Epithelial cell of alveolus of lung (primary cell): ENCODE measurements around the gene SERPINA5. TPM values are rescaled to one million over a fixed set of nuclear protein-coding genes. Genes with fewer than 3 reads are reported as not detected.

Experiments used
- total RNA-seq: library from RNA; depleted of rRNA; stranded (reverse); fragments of >200 nt; gene quantifications from 2 replicates; pipeline ENCODE4 v1.2.1, GENCODE V29; 2015

Gene SERPINA5, protein sequence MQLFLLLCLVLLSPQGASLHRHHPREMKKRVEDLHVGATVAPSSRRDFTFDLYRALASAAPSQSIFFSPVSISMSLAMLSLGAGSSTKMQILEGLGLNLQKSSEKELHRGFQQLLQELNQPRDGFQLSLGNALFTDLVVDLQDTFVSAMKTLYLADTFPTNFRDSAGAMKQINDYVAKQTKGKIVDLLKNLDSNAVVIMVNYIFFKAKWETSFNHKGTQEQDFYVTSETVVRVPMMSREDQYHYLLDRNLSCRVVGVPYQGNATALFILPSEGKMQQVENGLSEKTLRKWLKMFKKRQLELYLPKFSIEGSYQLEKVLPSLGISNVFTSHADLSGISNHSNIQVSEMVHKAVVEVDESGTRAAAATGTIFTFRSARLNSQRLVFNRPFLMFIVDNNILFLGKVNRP
- total RNA-seq, result 0.24 and 0.91 TPM in 2 replicates

DNA sequence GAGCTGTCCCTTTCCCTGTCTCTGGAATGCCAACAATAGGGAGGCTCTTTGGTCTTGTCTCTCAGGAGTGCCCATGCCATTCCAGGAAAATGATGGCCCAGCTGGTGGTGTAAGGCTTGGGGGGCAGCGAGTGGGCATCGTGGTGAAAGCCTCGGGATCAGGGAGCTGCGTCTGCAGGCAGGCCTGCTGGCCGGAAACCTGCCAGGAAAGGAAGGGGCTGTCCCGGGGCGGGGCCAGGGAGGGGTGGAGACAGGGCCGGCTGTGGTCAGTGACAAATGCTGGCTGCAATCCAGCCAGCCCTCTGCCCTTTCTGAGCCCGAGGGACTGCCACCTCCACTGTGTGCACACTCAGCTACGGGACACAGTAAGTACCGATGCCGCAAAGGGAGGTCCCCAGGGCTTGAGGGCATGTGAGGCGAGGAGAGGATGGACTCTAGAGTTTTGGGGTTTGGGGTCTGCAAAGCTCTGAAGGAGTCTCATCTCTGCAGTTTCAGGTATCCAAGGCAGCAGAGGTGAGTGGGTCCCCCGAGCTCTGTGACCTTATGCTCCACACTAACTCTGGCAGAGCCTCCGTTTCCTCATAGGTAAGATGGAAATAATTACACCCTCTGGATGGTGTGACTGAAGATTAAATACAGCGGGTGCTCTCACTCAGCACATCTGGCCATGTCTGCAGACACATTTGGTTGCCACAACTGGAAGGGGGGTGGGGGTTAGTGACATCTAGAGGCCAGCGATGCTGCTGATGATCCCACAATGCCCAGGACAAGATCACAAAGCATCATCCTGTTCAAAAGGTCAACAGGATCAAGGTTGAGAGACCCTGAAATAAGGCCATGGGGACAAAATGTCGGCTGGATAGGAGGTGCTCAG, at the start of gene SERPINA5:
TSS of gene SERPINA5 (plus strand) at position 300 of the 873 bp plus-strand sequence. CDS start 5,937 bp downstream, outside the sequence.

DNA sequence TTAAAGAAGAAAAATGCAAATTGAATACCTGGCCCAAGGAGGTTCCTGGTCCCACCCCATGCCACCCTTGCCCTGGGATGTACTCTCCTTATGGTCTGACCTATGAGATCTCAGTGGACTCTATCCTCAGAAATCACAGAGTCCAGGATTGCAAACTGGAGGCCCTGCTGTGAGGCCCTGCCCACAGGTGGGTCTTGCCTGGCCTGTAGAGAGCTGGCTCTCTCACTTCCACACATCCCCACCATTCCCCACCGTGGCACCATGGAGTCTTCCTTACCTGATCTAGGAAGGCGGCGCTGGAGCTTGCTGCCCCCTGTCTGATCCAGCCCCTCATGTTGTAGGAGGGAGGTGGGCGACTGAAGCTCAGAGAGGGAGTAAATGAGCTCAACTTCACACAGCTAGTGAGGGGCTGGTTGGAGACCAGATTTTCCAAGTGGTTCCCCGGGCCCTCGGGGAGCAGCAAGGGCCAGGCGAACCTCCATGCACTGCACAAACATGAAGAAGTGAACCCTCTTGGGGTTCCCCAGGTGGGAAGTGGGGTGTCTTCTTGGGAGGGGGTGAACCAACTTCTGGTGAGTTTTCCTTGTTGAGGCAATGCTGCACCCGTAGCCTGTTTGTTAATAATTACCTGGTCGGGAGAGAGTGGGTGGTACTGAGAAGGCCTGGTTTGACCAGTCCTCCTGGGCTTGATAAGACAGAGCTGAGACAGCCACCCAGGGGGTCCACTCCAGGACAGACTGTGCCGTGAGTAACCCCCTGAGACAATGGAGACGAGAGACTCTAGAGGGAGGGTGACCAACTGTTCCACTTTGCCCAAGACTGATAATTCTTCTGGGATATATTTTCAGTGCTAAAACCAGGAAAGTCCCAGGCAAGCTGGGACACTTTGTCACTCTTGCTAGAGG, 20.2 kb upstream of the SERPINA5 start, which contains the start of gene SERPINA4:
TSS of gene SERPINA4 (plus strand) at position 692 of the 905 bp plus-strand sequence. CDS start 2,041 bp downstream, outside the sequence.

DNA sequence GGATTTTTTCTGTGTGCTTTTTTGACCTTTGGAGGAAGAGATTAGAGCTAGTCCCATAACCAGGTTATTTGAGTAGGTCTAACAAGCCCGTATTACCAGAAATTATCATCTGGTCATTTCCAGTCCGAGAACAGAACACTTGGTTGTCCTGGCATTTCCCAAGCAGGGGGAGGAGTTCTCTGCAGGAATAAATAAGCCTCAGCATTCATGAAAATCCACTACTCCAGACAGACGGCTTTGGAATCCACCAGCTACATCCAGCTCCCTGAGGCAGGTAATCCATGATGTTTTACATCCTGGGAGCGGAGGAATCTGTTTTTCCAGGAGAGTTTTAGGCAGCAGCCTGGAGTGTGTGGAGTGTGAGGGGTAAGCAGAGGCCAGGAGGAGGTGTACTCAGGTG, 30.9 kb downstream of the SERPINA5 start, which contains the start of gene SERPINA3:
TSS of gene SERPINA3 (plus strand) at position 218 of the 400 bp plus-strand sequence. CDS start 2,051 bp downstream, outside the sequence.

Other genes with a start within 250 kb of the SERPINA5 start
- not detected in 2 replicates for gene SERPINA2, start 214.7 kb upstream of the SERPINA5 start, total RNA-seq
- gene SERPINA1, start 192.8 kb upstream of the SERPINA5 start, total RNA-seq, result 0.24 and 5.3 TPM in 2 replicates
- gene SERPINA11, start 128.6 kb upstream of the SERPINA5 start, total RNA-seq, result not detected in 2 replicates
- not detected in 2 replicates for gene SERPINA9, start 105.2 kb upstream of the SERPINA5 start, total RNA-seq
- not detected in 2 replicates for gene SERPINA12, start 72.0 kb upstream of the SERPINA5 start, total RNA-seq
- not detected in 2 replicates for gene SERPINA4, start 20.0 kb upstream of the SERPINA5 start, total RNA-seq
- gene SERPINA3, start 31.0 kb downstream of the SERPINA5 start, total RNA-seq, result 29.4 and 66.7 TPM in 2 replicates
- 0.13 TPM in 1 of 2 replicates, not detected in the other for gene GSC, start 188.7 kb downstream of the SERPINA5 start, total RNA-seq